Neural progenitor cell (in vitro differentiated cells): Measurements from ENCODE around the gene RRM2. TPM values are rescaled to one million over a fixed set of nuclear protein-coding genes. Genes with fewer than 3 reads are reported as not detected.
A peak's percentile ranks its signal among the peaks of the same experiment; 100 is the strongest.

Source experiments
- DNase-seq: peaks from one replicate; pipeline ENCODE4 v3.0.0-alpha.2; 2016; ENCODE audit warnings: low spot score
- H2AFZ ChIP-seq: fragments of 200-600 bp; sonication (generic); replicated peaks from 2 replicates; pipeline ENCODE4 v1.6.1; 2016; ENCODE audit warnings: antibody characterized with exemption
- H3F3A ChIP-seq: fragments of 200-600 bp; sonication (generic); 2 replicates; pipeline ENCODE4 v1.6.1; 2016; ENCODE audit warnings: antibody characterized with exemption, low read depth
- H3K27ac ChIP-seq: fragments of 200-600 bp; sonication (generic); 2 replicates; pipeline ENCODE4 v1.5.1; 2016; ENCODE audit warnings: mild to moderate bottlenecking
- H3K27me3 ChIP-seq: fragments of 200-600 bp; sonication (generic); 2 replicates; pipeline ENCODE4 v1.6.1; 2016; ENCODE audit warnings: mild to moderate bottlenecking, moderate library complexity
- H3K36me3 ChIP-seq: fragments of 200-600 bp; sonication (generic); 2 replicates; pipeline ENCODE4 v1.5.1; 2016
- H3K4me1 ChIP-seq: fragments of 200-600 bp; sonication (generic); 2 replicates; pipeline ENCODE4 v1.6.1; 2016; ENCODE audit warnings: mixed run types
- H3K4me2 ChIP-seq: fragments of 200-600 bp; sonication (generic); 2 replicates; pipeline ENCODE4 v1.6.1; 2016
- H3K4me3 ChIP-seq: fragments of 200-600 bp; sonication (generic); 2 replicates; pipeline ENCODE4 v1.5.1; 2016
- H3K79me2 ChIP-seq: fragments of 200-600 bp; sonication (generic); 2 replicates; pipeline ENCODE4 v1.6.1; 2016; ENCODE audit warnings: low read depth
- H3K9ac ChIP-seq: fragments of 200-600 bp; sonication (generic); 2 replicates; pipeline ENCODE4 v1.6.1; 2016
- H3K9me3 ChIP-seq: fragments of 200-600 bp; sonication (generic); 2 replicates; pipeline ENCODE4 v1.5.1; 2016; ENCODE audit warnings: low read depth
- H4K20me1 ChIP-seq: fragments of 200-600 bp; sonication (generic); 2 replicates; pipeline ENCODE4 v1.6.1; 2016; ENCODE audit warnings: low read depth
- H3K27ac Mint-ChIP-seq: 3 replicates; pipeline ENCODE4 v1.8.0; 2021; ENCODE audit warnings: mixed read lengths
- H3K27me3 Mint-ChIP-seq: 2 replicates; pipeline ENCODE4 v1.8.0; 2022; ENCODE audit warnings: low read depth, mild to moderate bottlenecking, inconsistent platforms, moderate library complexity, mixed read lengths; ENCODE audit not compliant: insufficient read depth
- H3K36me3 Mint-ChIP-seq: 3 replicates; pipeline ENCODE4 v1.8.0; 2021; ENCODE audit warnings: mixed read lengths
- H3K4me1 Mint-ChIP-seq: 3 replicates; pipeline ENCODE4 v1.8.0; 2021; ENCODE audit warnings: mixed read lengths
- H3K4me3 Mint-ChIP-seq: 3 replicates; pipeline ENCODE4 v1.8.0; 2021; ENCODE audit warnings: mild to moderate bottlenecking, moderate library complexity, mixed read lengths
- H3K9me3 Mint-ChIP-seq: 3 replicates; pipeline ENCODE4 v1.8.0; 2020; ENCODE audit warnings: mixed read lengths
- CTCF ChIP-seq: fragments of 200-600 bp; sonication (generic); IDR thresholded peaks from 2 replicates; pipeline ENCODE4 v1.5.1; 2017; ENCODE audit warnings: antibody characterized with exemption, mild to moderate bottlenecking
- EZH2 ChIP-seq: fragments of 200-600 bp; sonication (generic); IDR thresholded peaks from 2 replicates; pipeline ENCODE4 v1.6.1; 2017; ENCODE audit warnings: antibody characterized with exemption, mild to moderate bottlenecking, moderate library complexity
- EZH2phosphoT487 ChIP-seq: fragments of 200-600 bp; sonication (generic); IDR thresholded peaks from 2 replicates; pipeline ENCODE4 v1.6.1; 2017; ENCODE audit warnings: antibody characterized with exemption
- total RNA-seq: library from RNA; depleted of rRNA; stranded (reverse); fragments of >200 nt; gene quantifications from 2 replicates; pipeline ENCODE4 v1.2.3, GENCODE V29; 2015; ENCODE audit warnings: low replicate concordance

The RRM2 gene
- total RNA-seq, 1 donor from 2014 or later = 66.0 TPM

- H3K36me3 Mint-ChIP-seq = no peaks in the 10 kb centered on the region
Observed at GRCh38 chr2:10075571-10076209, 46.8 kb upstream of the RRM2 start.

GRCh38 chr2:10076511-10076910, 46.0 kb upstream of the RRM2 start:
- no peak overlapping the region for H2AFZ ChIP-seq
- H3K9me3 Mint-ChIP-seq = no peaks in the 10 kb centered on the region
- peaks cover 10% of the 10 kb centered on the region for H3K4me1 ChIP-seq
- H3K4me2 ChIP-seq = no peak overlapping the region
- TF ChIP-seq EZH2 (no peak), CTCF (no peak), EZH2phosphoT487 (no peak)
- H3K27ac Mint-ChIP-seq = no peak overlapping the region
- no peak overlapping the region for H3K4me3 Mint-ChIP-seq
- H3K27me3 Mint-ChIP-seq = peaks cover 59% of the 10 kb centered on the region
- no peaks in the 10 kb centered on the region for H3K79me2 ChIP-seq
- peaks cover 22% of the 10 kb centered on the region for H3F3A ChIP-seq
- H3K4me1 Mint-ChIP-seq = peaks cover 28% of the 10 kb centered on the region
- no peak overlapping the region for H3K4me3 ChIP-seq
- H3K27ac ChIP-seq = no peak overlapping the region
- DNase-seq = no peak
- H3K9me3 ChIP-seq = no peaks in the 10 kb centered on the region
- no peaks in the 10 kb centered on the region for H3K36me3 ChIP-seq
- no peaks in the 10 kb centered on the region for H3K36me3 Mint-ChIP-seq
- peaks cover 5% of the 10 kb centered on the region for H4K20me1 ChIP-seq
- H3K9ac ChIP-seq = no peak overlapping the region
- peaks cover 85% of the 10 kb centered on the region for H3K27me3 ChIP-seq

More at GRCh38 chr2:10075571-10076209, 46.8 kb upstream of the RRM2 start:
- H3K27me3 ChIP-seq = peaks cover 76% of the 10 kb centered on the region
- H3F3A ChIP-seq = peaks cover 17% of the 10 kb centered on the region
- H3K4me3 Mint-ChIP-seq = no peak overlapping the region
- H2AFZ ChIP-seq = no peak overlapping the region
- H3K4me3 ChIP-seq = no peak overlapping the region
- no peaks in the 10 kb centered on the region for H3K9me3 Mint-ChIP-seq
- TF ChIP-seq EZH2phosphoT487 (no peak), CTCF (no peak), EZH2 (no peak)
- H3K4me1 ChIP-seq = peaks cover 9% of the 10 kb centered on the region
- H3K27ac ChIP-seq = no peak overlapping the region
- H4K20me1 ChIP-seq = no peaks in the 10 kb centered on the region
- DNase-seq = no peak
- no peak overlapping the region for H3K4me2 ChIP-seq
- H3K9ac ChIP-seq = no peak overlapping the region
- H3K79me2 ChIP-seq = no peaks in the 10 kb centered on the region
- peaks cover 51% of the 10 kb centered on the region for H3K27me3 Mint-ChIP-seq
- H3K9me3 ChIP-seq = no peaks in the 10 kb centered on the region
- H3K4me1 Mint-ChIP-seq = peaks cover 22% of the 10 kb centered on the region
- H3K36me3 ChIP-seq = no peaks in the 10 kb centered on the region
- H3K27ac Mint-ChIP-seq = no peak overlapping the region

GRCh38 chr2:10076988-10077527, 45.5 kb upstream of the RRM2 start:
- H3K9me3 ChIP-seq = no peaks in the 10 kb centered on the region
- H3K9ac ChIP-seq = no peak overlapping the region
- peaks cover 5% of the 10 kb centered on the region for H4K20me1 ChIP-seq
- no peak overlapping the region for H2AFZ ChIP-seq
- H3K27me3 ChIP-seq = peaks cover 90% of the 10 kb centered on the region
- H3K27ac ChIP-seq = no peak overlapping the region
- H3F3A ChIP-seq = peaks cover 22% of the 10 kb centered on the region
- no peaks in the 10 kb centered on the region for H3K36me3 ChIP-seq
- TF ChIP-seq EZH2phosphoT487 (no peak), EZH2 (no peak)
- Mint-ChIP-seq H3K4me1 (peaks cover 28% of the 10 kb centered on the region), H3K27me3 (peaks cover 65% of the 10 kb centered on the region), H3K4me3 (peak overlapping the region; percentile 6), H3K36me3 (no peaks in the 10 kb centered on the region), H3K9me3 (no peaks in the 10 kb centered on the region), H3K27ac (no peak overlapping the region)
- no peak overlapping the region for H3K4me2 ChIP-seq
- no peak for DNase-seq
- peaks cover 10% of the 10 kb centered on the region for H3K4me1 ChIP-seq
- H3K4me3 ChIP-seq = no peak overlapping the region
- H3K79me2 ChIP-seq = no peaks in the 10 kb centered on the region

GRCh38 chr2:10078001-10078400, 44.5 kb upstream of the RRM2 start:
- H3K36me3 ChIP-seq = no peaks in the 10 kb centered on the region
- H2AFZ ChIP-seq = no peak overlapping the region
- H3K4me2 ChIP-seq = no peak overlapping the region
- H3K4me1 Mint-ChIP-seq = peaks cover 24% of the 10 kb centered on the region
- TF ChIP-seq EZH2 = no peak
- TF ChIP-seq CTCF = no peak
- no peak for TF ChIP-seq EZH2phosphoT487
- no peak for DNase-seq
- peaks cover 7% of the 10 kb centered on the region for H3K4me1 ChIP-seq
- no peaks in the 10 kb centered on the region for H3K36me3 Mint-ChIP-seq
- H3K79me2 ChIP-seq = no peaks in the 10 kb centered on the region
- H3K4me3 Mint-ChIP-seq = peak overlapping the region; percentile 60
- H3K9me3 Mint-ChIP-seq = no peaks in the 10 kb centered on the region
- H3K27me3 Mint-ChIP-seq = peaks cover 68% of the 10 kb centered on the region
- H3K27ac ChIP-seq = no peak overlapping the region
- H3K27me3 ChIP-seq = peaks cover 100% of the 10 kb centered on the region
- no peaks in the 10 kb centered on the region for H3K9me3 ChIP-seq
- peaks cover 5% of the 10 kb centered on the region for H4K20me1 ChIP-seq
- no peak overlapping the region for H3K27ac Mint-ChIP-seq
- H3K9ac ChIP-seq = no peak overlapping the region
- no peak overlapping the region for H3K4me3 ChIP-seq
- peaks cover 22% of the 10 kb centered on the region for H3F3A ChIP-seq
